Measurements from ENCODE around the gene KIFAP3.

- TF ChIP-seq, protein P1, sequence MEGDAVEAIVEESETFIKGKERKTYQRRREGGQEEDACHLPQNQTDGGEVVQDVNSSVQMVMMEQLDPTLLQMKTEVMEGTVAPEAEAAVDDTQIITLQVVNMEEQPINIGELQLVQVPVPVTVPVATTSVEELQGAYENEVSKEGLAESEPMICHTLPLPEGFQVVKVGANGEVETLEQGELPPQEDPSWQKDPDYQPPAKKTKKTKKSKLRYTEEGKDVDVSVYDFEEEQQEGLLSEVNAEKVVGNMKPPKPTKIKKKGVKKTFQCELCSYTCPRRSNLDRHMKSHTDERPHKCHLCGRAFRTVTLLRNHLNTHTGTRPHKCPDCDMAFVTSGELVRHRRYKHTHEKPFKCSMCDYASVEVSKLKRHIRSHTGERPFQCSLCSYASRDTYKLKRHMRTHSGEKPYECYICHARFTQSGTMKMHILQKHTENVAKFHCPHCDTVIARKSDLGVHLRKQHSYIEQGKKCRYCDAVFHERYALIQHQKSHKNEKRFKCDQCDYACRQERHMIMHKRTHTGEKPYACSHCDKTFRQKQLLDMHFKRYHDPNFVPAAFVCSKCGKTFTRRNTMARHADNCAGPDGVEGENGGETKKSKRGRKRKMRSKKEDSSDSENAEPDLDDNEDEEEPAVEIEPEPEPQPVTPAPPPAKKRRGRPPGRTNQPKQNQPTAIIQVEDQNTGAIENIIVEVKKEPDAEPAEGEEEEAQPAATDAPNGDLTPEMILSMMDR (IDR thresholded peaks at IDR 0.05) = no peak
- no peak for TF ChIP-seq CREM (CRISPR knock-in tag; IDR thresholded peaks at IDR 0.05)
- TF ChIP-seq, protein P2, sequence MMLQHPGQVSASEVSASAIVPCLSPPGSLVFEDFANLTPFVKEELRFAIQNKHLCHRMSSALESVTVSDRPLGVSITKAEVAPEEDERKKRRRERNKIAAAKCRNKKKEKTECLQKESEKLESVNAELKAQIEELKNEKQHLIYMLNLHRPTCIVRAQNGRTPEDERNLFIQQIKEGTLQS (CRISPR knock-in tag; conservative IDR thresholded peaks at IDR 0.05) = no peak
- no peak for TF ChIP-seq USF2 (CRISPR knock-in tag; IDR thresholded peaks at IDR 0.05)
- TF ChIP-seq NR2C2 (CRISPR knock-in tag; IDR thresholded peaks at IDR 0.05) = no peak
- no peak for TF ChIP-seq HMGA2 (CRISPR knock-in tag; IDR thresholded peaks at IDR 0.05)
- no peak for TF ChIP-seq ZNF425 (CRISPR knock-in tag; conservative IDR thresholded peaks at IDR 0.05)
- TF ChIP-seq, protein P3, sequence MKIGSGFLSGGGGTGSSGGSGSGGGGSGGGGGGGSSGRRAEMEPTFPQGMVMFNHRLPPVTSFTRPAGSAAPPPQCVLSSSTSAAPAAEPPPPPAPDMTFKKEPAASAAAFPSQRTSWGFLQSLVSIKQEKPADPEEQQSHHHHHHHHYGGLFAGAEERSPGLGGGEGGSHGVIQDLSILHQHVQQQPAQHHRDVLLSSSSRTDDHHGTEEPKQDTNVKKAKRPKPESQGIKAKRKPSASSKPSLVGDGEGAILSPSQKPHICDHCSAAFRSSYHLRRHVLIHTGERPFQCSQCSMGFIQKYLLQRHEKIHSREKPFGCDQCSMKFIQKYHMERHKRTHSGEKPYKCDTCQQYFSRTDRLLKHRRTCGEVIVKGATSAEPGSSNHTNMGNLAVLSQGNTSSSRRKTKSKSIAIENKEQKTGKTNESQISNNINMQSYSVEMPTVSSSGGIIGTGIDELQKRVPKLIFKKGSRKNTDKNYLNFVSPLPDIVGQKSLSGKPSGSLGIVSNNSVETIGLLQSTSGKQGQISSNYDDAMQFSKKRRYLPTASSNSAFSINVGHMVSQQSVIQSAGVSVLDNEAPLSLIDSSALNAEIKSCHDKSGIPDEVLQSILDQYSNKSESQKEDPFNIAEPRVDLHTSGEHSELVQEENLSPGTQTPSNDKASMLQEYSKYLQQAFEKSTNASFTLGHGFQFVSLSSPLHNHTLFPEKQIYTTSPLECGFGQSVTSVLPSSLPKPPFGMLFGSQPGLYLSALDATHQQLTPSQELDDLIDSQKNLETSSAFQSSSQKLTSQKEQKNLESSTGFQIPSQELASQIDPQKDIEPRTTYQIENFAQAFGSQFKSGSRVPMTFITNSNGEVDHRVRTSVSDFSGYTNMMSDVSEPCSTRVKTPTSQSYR (CRISPR knock-in tag; IDR thresholded peaks at IDR 0.05) = no peak
- TF ChIP-seq KAT7 (CRISPR knock-in tag; IDR thresholded peaks at IDR 0.05; ENCODE audit: borderline replicate concordance) = no peak
- TF ChIP-seq, protein P4, sequence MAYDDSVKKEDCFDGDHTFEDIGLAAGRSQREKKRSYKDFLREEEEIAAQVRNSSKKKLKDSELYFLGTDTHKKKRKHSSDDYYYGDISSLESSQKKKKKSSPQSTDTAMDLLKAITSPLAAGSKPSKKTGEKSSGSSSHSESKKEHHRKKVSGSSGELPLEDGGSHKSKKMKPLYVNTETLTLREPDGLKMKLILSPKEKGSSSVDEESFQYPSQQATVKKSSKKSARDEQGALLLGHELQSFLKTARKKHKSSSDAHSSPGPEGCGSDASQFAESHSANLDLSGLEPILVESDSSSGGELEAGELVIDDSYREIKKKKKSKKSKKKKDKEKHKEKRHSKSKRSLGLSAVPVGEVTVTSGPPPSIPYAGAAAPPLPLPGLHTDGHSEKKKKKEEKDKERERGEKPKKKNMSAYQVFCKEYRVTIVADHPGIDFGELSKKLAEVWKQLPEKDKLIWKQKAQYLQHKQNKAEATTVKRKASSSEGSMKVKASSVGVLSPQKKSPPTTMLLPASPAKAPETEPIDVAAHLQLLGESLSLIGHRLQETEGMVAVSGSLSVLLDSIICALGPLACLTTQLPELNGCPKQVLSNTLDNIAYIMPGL (CRISPR knock-in tag; IDR thresholded peaks at IDR 0.05) = no peak
- TF ChIP-seq E2F4 (CRISPR knock-in tag; IDR thresholded peaks at IDR 0.05; ENCODE audit: borderline replicate concordance, low read depth) = no peak
- TF ChIP-seq ZNF232 (CRISPR knock-in tag; IDR thresholded peaks at IDR 0.05) = no peak
- TF ChIP-seq, protein P5, sequence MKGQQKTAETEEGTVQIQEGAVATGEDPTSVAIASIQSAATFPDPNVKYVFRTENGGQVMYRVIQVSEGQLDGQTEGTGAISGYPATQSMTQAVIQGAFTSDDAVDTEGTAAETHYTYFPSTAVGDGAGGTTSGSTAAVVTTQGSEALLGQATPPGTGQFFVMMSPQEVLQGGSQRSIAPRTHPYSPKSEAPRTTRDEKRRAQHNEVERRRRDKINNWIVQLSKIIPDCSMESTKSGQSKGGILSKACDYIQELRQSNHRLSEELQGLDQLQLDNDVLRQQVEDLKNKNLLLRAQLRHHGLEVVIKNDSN (CRISPR knock-in tag; IDR thresholded peaks at IDR 0.05) = no peak
- no peak for TF ChIP-seq FOXP1 (CRISPR knock-in tag; IDR thresholded peaks at IDR 0.05; ENCODE audit: borderline replicate concordance)
These were observed 183.5 kb downstream of the KIFAP3 start for GRCh38 chr1:169890761-169891538.

Data from WTC11 (cell line).